MCF 10A (cell line): ENCODE data around the gene CMTM8. TPM values are rescaled to one million over a fixed set of nuclear protein-coding genes. Genes with fewer than 3 reads are reported as not detected.

Experiments used
- BruUV-seq: library from RNA; stranded (reverse); fragments of 400-500 nt; replicated peaks from 2 replicates; lab custom pipeline; 2021; lab: Mats Ljungman, UMichigan
- CTCF ChIA-PET: fragments of 300-600 bp; sonication (Branson Sonifier 250); formaldehyde crosslinking; extraction: SDS; loops from one replicate; lab custom pipeline; 2021; ENCODE audit warnings: antibody characterized with exemption, inconsistent platforms; lab: Yijun Ruan, JAX
- POLR2A ChIA-PET: fragments of 300-600, 350-650 bp; sonication (Branson Sonifier 250); formaldehyde crosslinking; extraction: SDS; loops from one replicate; lab custom pipeline; 2020; ENCODE audit warnings: antibody characterized with exemption, inconsistent platforms; lab: Yijun Ruan, JAX
- DNase-seq: peaks from one replicate; pipeline ENCODE4 v3.0.0-alpha.2; 2018; ENCODE audit not compliant: unreplicated experiment
- H3K27ac Mint-ChIP-seq: one replicate; pipeline ENCODE4 v1.8.0; 2022; ENCODE audit warnings: mild to moderate bottlenecking, low read depth, mixed read lengths; ENCODE audit not compliant: unreplicated experiment
- H3K27me3 Mint-ChIP-seq: one replicate; pipeline ENCODE4 v1.8.0; 2022; ENCODE audit warnings: mixed read lengths; ENCODE audit not compliant: insufficient read depth, unreplicated experiment
- H3K36me3 Mint-ChIP-seq: one replicate; pipeline ENCODE4 v1.8.0; 2022; ENCODE audit warnings: mild to moderate bottlenecking, moderate library complexity, mixed read lengths; ENCODE audit not compliant: insufficient read depth, unreplicated experiment
- H3K4me1 Mint-ChIP-seq: one replicate; pipeline ENCODE4 v1.8.0; 2022; ENCODE audit warnings: mixed read lengths; ENCODE audit not compliant: insufficient read depth, unreplicated experiment
- H3K4me3 Mint-ChIP-seq: one replicate; pipeline ENCODE4 v1.8.0; 2022; ENCODE audit warnings: mild to moderate bottlenecking, moderate library complexity, mixed read lengths; ENCODE audit not compliant: unreplicated experiment
- H3K9me3 Mint-ChIP-seq: one replicate; pipeline ENCODE4 v1.8.0; 2022; ENCODE audit warnings: mixed read lengths; ENCODE audit not compliant: unreplicated experiment
- intact Hi-C: fragments of 100-400 bp; cut with micrococcal nuclease; formaldehyde crosslinking; loops from 2 replicates; pipeline ENCODE4 v1.14.1; 2022
- total RNA-seq: library from RNA; stranded (reverse); gene quantifications from 2 replicates; pipeline ENCODE4 v1.2.3, GENCODE V29; 2022
- TF ChIP-seq, protein P1 (sequence below): fragments of 200-600 bp; IDR thresholded peaks from one replicate; pipeline ENCODE4 v1.8.0; 2022; ENCODE audit warnings: antibody characterized with exemption, mild to moderate bottlenecking; ENCODE audit not compliant: unreplicated experiment

CMTM8 gene
- total RNA-seq, 1 experiment from 2014 or later = 3.8 TPM

DNA sequence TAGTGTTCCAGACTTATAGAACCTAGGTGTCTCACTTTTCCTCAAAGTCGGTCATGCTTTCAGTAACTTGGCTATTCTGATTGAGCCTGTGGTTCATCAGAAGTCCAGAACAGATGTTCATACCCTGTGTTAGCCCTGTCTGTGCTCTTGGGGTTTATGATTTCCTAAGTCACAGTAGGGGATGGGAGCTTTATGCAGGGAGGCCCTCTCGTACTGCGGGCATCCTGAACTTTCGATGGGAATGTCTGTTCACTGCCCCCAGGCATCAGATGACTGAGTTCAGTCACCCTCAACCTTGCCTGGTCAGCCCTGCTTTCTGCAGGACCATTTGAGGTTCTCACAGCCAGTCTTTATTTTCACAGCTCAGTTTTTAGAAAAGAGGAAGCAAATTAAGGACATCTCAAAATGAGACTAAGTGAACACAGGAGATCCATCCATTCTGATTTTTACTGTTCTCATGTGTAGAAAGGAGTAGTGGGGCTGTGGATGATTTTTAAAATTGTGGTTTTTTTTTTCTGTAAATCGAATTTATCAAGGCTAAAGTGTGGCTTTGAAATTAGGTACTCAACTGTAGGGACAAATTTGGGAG, 71.3 kb downstream of the CMTM8 start:
- no TSS peak for BruUV-seq
- H3K27ac Mint-ChIP-seq = no peak overlapping the region
- H3K36me3 Mint-ChIP-seq = no peaks in the 10 kb centered on the region
- TF ChIP-seq, protein P1, sequence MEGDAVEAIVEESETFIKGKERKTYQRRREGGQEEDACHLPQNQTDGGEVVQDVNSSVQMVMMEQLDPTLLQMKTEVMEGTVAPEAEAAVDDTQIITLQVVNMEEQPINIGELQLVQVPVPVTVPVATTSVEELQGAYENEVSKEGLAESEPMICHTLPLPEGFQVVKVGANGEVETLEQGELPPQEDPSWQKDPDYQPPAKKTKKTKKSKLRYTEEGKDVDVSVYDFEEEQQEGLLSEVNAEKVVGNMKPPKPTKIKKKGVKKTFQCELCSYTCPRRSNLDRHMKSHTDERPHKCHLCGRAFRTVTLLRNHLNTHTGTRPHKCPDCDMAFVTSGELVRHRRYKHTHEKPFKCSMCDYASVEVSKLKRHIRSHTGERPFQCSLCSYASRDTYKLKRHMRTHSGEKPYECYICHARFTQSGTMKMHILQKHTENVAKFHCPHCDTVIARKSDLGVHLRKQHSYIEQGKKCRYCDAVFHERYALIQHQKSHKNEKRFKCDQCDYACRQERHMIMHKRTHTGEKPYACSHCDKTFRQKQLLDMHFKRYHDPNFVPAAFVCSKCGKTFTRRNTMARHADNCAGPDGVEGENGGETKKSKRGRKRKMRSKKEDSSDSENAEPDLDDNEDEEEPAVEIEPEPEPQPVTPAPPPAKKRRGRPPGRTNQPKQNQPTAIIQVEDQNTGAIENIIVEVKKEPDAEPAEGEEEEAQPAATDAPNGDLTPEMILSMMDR = no peak
- no peak overlapping the region for H3K4me3 Mint-ChIP-seq
- intact Hi-C loops = no loop called here
- DNase-seq = no peak
- H3K27me3 Mint-ChIP-seq = no peaks in the 10 kb centered on the region
- ChIA-PET CTCF (interaction anchor here (0.6 to 2.1 kb wide), 2 partner anchors 14 to 1435 kb away, joined by 3 to 4 read pairs; no protein-coding TSS in a partner anchor), POLR2A (interaction anchor here (1.2 kb wide), 1 partner anchor 71 kb away, joined by 3 read pairs; the partner anchor contains the start of gene CMTM8)
- no peaks in the 10 kb centered on the region for H3K9me3 Mint-ChIP-seq
- peaks cover 18% of the 10 kb centered on the region for H3K4me1 Mint-ChIP-seq

DNA sequence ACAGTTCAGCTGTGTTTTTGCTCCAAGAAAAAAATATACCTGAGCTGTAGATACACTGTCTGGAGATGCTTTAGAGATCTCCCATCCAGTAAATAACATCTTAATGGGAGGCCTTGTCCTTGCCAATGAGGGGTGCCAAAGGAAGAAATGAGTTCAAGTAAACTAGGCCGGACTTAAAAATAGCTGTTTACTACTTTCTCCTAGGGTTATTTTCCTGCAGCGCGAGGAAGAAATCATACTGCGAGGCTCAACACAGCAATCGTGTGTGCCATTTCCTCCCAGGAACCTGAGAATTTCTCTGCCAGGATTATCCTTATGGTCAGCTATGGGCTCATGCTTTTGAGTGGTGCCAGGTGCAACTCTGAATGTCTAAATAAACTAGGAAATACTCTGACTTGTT, 71.9 kb downstream of the CMTM8 start:
- H3K9me3 Mint-ChIP-seq = no peaks in the 10 kb centered on the region
- no peaks in the 10 kb centered on the region for H3K27me3 Mint-ChIP-seq
- no peak for DNase-seq
- intact Hi-C loops = no loop called here
- TF ChIP-seq, protein P1 = no peak
- H3K4me1 Mint-ChIP-seq = peaks cover 18% of the 10 kb centered on the region
- CTCF ChIA-PET = interaction anchor here (0.6 to 2.1 kb wide), 2 partner anchors 14 to 1436 kb away, joined by 3 to 4 read pairs; no protein-coding TSS in a partner anchor
- POLR2A ChIA-PET = interaction anchor here (1.2 kb wide), 1 partner anchor 72 kb away, joined by 3 read pairs; the partner anchor contains the start of gene CMTM8
- no peak overlapping the region for H3K4me3 Mint-ChIP-seq
- BruUV-seq = no TSS peak
- no peak overlapping the region for H3K27ac Mint-ChIP-seq
- H3K36me3 Mint-ChIP-seq = no peaks in the 10 kb centered on the region

DNA sequence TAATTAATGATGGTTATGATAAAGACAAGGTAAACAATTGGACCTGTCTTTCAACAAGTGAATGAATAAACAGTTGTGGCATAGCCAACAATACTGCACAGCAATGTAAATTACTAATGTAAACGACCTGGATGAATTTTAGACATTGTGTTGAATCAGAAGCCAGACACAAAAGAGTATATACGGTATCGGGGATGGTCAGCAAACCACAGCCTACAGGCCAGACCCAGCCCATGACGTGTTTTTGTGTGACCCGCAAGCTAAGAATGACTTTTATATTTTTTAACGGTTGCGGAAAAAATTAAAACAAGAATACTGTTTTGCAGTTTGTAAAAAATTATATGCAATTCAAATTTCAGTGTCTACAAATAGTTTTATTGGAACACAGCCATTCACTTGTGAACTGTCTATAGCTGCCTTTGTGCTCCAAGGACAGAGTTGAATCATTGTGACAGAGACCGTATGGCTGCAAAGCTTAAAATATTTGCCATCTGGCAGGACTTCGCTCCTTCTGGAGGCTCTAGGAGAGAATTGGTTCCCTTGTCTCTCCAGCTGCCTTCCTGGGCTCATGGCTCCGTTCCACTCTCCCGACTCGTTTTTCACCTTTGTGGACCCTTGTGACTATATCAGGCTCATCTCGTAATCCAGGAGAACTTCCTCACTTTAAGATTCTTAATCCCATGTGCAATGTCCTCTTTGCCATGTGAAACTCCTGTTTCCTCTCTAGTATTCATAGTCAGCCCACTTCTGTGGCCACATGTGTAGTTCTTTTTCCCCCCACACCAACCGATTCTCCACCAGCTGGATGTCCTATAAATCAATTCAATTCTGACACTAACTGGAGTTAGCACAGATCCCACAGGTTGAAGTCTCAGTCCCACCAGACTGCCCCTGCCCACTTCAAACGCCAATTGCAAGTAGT, 72.7 kb downstream of the CMTM8 start:
- intact Hi-C loops = no loop called here
- no peaks in the 10 kb centered on the region for H3K9me3 Mint-ChIP-seq
- POLR2A ChIA-PET = interaction anchor here (1.2 to 1.3 kb wide), 2 partner anchors 19 to 72 kb away, joined by 3 read pairs; partner anchors contain the start of gene CMTM8
- BruUV-seq = no TSS peak
- H3K27ac Mint-ChIP-seq = no peak overlapping the region
- H3K4me1 Mint-ChIP-seq = peaks cover 18% of the 10 kb centered on the region
- H3K27me3 Mint-ChIP-seq = no peaks in the 10 kb centered on the region
- DNase-seq = no peak
- H3K4me3 Mint-ChIP-seq = no peak overlapping the region
- H3K36me3 Mint-ChIP-seq = no peaks in the 10 kb centered on the region
- CTCF ChIA-PET = interaction anchor here (1.1 to 2.1 kb wide), 3 partner anchors 14 to 19 kb away, joined by 3 to 8 read pairs (median 4); no protein-coding TSS in a partner anchor
- TF ChIP-seq, protein P1 = no peak

DNA sequence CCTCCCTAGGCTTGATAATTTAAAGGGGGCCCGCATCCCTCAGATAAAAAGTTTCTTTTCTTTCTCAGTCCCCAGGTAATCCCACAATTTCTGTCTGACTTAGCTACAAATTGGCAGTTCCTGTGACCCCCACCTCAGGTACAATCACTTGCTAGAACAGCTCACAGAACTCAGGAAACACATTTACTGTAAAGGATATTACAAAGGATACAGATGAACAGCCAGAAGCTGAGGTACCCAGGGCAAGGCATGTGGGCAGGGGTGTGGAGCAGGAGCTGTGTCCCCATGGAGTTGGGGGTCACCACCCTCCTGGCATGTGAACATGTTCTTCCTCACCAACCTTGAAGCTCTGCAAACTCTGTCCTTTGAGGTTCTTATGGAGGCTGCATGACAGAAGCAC, 73.8 kb downstream of the CMTM8 start:
- Mint-ChIP-seq H3K27ac (no peak overlapping the region), H3K4me3 (no peak overlapping the region), H3K4me1 (peaks cover 16% of the 10 kb centered on the region), H3K9me3 (no peaks in the 10 kb centered on the region), H3K36me3 (no peaks in the 10 kb centered on the region), H3K27me3 (no peaks in the 10 kb centered on the region)
- ChIA-PET CTCF (interaction anchor here (1.1 to 1.2 kb wide), 2 partner anchors 15 to 20 kb away, joined by 3 to 8 read pairs; no protein-coding TSS in a partner anchor), POLR2A (interaction anchor here (0.5 to 1.3 kb wide), 2 partner anchors 20 to 675 kb away, joined by 3 read pairs; no protein-coding TSS in a partner anchor)
- no TSS peak for BruUV-seq
- TF ChIP-seq, protein P1 = no peak
- no peak for DNase-seq
- intact Hi-C loops = no loop called here
